GM20000 (cell line): ENCODE measurements around the gene MSLN.

Source experiments
- DNase-seq: peaks from one replicate; pipeline ENCODE4 v3.0.0; 2012; ENCODE audit warnings: low spot score
- CTCF ChIP-seq: IDR thresholded peaks from 2 replicates; pipeline ENCODE4 v1.5.1; 2012; ENCODE audit warnings: mild to moderate bottlenecking, control low read depth; ENCODE audit errors: extremely low read depth, missing control alignments

Gene MSLN

GRCh38 chr16:720447-720989 lies 40.0 kb upstream of the MSLN start:
- peak; percentile 82 for DNase-seq
- peak; percentile 17 for TF ChIP-seq CTCF

GRCh38 chr16:720990-721764 lies 39.4 kb upstream of the MSLN start, which contains the start of gene ANTKMT:
ANTKMT (plus strand) TSS chr16:721146; CDS start chr16:721275, 129 bp downstream.
- DNase-seq: peak; percentile 97

GRCh38 chr16:721765-722540 lies 38.6 kb upstream of the MSLN start:
- no peak for TF ChIP-seq CTCF

More at GRCh38 chr16:720990-721764, 39.4 kb upstream of the MSLN start, which contains the start of gene ANTKMT:
- TF ChIP-seq CTCF: no peak

GRCh38 chr16:722835-723633 lies 37.5 kb upstream of the MSLN start:
- no peak for DNase-seq
- no peak for TF ChIP-seq CTCF

More at GRCh38 chr16:721765-722540, 38.6 kb upstream of the MSLN start:
- no peak for DNase-seq

GRCh38 chr16:723695-724094 lies 36.8 kb upstream of the MSLN start:
- TF ChIP-seq CTCF: no peak
- DNase-seq: no peak

- DNase-seq: no peak
- no peak for TF ChIP-seq CTCF
Measured at GRCh38 chr16:724188-725040, 36.1 kb upstream of the MSLN start.
